ENCODE results near the gene VEGFB.

VEGFB gene

GRCh38 chr11:64211181-64211872 is 23.1 kb upstream of the VEGFB start:
- DNase-seq: no peak

GRCh38 chr11:64216879-64217278 is 17.5 kb upstream of the VEGFB start:
- DNase-seq: no peak

- DNase-seq: no peak
Observed at GRCh38 chr11:64218628-64219353, 15.6 kb upstream of the VEGFB start.

- DNase-seq: no peak
Observed at GRCh38 chr11:64219354-64219684, 15.1 kb upstream of the VEGFB start.

GRCh38 chr11:64219755-64220154 is 14.6 kb upstream of the VEGFB start:
- no peak for DNase-seq

- DNase-seq: no peak
Observed at GRCh38 chr11:64220271-64220670, 14.1 kb upstream of the VEGFB start.

- no peak for DNase-seq
Observed at GRCh38 chr11:64220798-64221197, 13.6 kb upstream of the VEGFB start.

GRCh38 chr11:64222651-64223000 is 11.8 kb upstream of the VEGFB start:
- DNase-seq: no peak

- no peak for DNase-seq
Observed at GRCh38 chr11:64223001-64223651, 11.3 kb upstream of the VEGFB start.

- no peak for DNase-seq
Observed at GRCh38 chr11:64224151-64224890, 10.1 kb upstream of the VEGFB start.

- DNase-seq: no peak
Observed at GRCh38 chr11:64224891-64225607, 9.3 kb upstream of the VEGFB start.

GRCh38 chr11:64225608-64226506 is 8.5 kb upstream of the VEGFB start, which contains the start of the genes NUDT22 and TRPT1:
TSS of gene NUDT22 (plus strand) at chr11:64226274. CDS start at chr11:64226653, 379 bp downstream.
TSS of gene TRPT1 (minus strand) at chr11:64226186. CDS start at chr11:64225860, 326 bp downstream.
- peak; percentile 74 to 84 for DNase-seq

GRCh38 chr11:64226507-64227051 is 7.8 kb upstream of the VEGFB start:
- DNase-seq: no peak

GRCh38 chr11:64227405-64227956 is 6.9 kb upstream of the VEGFB start:
- no peak for DNase-seq

- DNase-seq: no peak
Observed at GRCh38 chr11:64229090-64229743, 5.2 kb upstream of the VEGFB start.

GRCh38 chr11:64229744-64230170 is 4.6 kb upstream of the VEGFB start:
- no peak for DNase-seq

GRCh38 chr11:64230171-64230984 is 4.0 kb upstream of the VEGFB start, which contains the start of gene DNAJC4:
TSS of gene DNAJC4 (plus strand) at chr11:64230548. CDS start at chr11:64230855, 307 bp downstream.
- peak; percentile 80 to 87 for DNase-seq

- no peak for DNase-seq
Observed at GRCh38 chr11:64230985-64231365, 3.4 kb upstream of the VEGFB start.

GRCh38 chr11:64231546-64231945 is 2.8 kb upstream of the VEGFB start:
- DNase-seq: no peak

Data from hippocampal formation (tissue), 2 donors.